Ramos (cell line): ENCODE results near the gene PHTF2.
"Not testable (repeated sequence)": the region's sequence is repeated elsewhere in the genome, so short reads cannot be mapped to it uniquely, and the experiment has no call there.

ENCODE experiments used
- in situ Hi-C: fragments of 300-500 bp; cut with MboI; formaldehyde crosslinking; loops from one replicate; pipeline ENCODE4 v1.14.3; 2022; ENCODE audit warnings: low sequenced_read_pairs; ENCODE audit not compliant: unreplicated experiment

PHTF2 gene

DNA sequence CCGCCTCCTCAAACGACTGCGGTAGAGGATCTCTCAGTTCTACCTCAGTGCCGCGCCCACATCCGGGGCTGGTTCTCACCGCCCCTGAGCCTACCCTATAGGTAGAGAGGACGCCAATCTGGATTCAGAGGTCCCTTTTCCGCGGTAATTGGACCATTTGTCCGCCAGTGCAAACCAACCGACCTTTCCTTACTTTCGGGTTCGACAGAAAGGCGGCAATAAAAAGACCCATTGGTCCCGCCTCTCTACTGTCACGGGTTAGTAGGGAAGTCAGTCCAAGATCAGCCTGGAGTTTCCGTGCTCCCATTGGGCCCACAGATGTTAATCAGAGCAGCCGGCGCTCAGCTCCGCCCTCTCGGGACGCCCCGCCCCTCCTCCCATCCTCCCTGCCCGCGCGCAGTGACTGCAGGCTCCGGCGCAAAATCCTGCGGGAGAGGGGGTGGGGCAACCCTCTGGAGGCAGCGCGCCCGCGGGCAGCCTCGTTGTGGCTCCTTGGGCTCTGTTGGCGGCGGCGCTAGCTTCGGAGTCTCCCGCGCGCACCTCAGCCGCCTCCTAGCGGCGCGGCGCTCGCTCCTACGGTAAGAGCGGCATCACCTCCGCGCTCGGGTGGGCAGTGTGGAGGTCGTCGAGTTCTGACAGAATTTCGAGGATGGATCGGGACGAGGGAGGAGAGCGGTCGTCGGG is at the start of gene PHTF2, which contains the start of gene TMEM60:
PHTF2 (plus strand) TSS at position 380 of the 684 bp plus-strand sequence.
TMEM60 (minus strand) TSS at position 41 of the 684 bp plus-strand sequence. CDS start 4,061 bp downstream, outside the sequence.
- in situ Hi-C loops, result no loop called here

DNA sequence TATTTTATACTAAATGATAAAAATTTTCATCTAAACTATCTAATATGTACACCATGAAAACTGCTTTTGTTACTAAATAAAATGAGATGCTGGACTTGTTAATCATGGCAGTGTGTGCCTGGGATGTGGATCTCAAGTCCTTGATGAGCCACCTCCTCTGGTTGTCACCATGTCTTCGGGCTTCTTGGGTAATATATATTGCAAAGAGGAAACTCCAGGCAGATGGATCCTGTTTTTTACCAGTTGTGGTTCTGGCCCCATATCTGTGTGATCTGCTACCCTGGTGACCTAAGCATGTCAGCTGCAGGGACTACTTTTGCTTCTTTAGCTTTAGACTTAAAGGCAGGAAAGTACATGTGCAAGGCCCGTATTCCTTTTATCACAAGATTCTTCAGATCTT is 46.6 kb upstream of the PHTF2 start:
- in situ Hi-C loops, result loop anchor here (10.0 kb wide), 1 partner anchor 97 kb away; no protein-coding TSS in a partner anchor

DNA sequence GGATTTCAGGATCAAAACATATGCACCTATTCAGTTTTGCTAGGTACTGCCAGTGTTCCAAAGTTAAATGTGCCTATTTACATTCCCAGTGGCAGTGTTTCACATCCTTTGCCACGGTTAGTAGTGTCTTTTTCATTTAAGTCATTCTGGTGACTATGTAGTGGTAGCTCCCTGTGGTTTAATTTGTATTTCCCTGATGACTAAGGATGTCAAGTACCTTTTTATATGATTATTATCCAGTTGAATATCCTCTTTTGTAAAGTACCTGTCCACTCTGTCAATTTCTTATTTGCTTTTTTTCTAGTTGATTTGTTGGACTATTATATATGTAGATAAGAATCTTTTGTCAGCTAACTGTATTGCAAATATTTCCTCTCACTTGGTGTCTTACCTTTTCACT is 45.4 kb upstream of the PHTF2 start:
- in situ Hi-C loops, result loop anchor here (10.0 kb wide), 1 partner anchor 98 kb away; no protein-coding TSS in a partner anchor

DNA sequence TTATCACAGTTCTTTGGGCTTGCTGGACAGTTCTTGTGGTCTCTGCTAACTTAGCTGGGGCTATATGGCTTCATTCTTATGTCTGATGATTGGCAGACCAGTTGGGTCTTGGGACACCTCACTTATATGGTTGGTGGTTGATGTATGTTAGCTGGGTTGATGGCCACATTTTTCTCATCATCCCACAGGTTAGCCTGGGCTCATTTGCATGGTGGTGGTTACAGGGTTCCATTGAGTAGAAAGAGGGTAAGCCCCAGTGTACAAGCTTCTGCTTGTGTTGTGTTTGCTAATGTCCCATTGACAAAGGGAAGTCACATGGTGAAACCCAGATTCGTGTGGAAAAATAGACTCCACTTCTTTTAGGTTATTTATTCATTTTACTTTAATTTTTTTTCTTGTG is 41.0 kb upstream of the PHTF2 start:
- in situ Hi-C loops, result loop anchor here (10.0 kb wide), 1 partner anchor 103 kb away; no protein-coding TSS in a partner anchor

DNA sequence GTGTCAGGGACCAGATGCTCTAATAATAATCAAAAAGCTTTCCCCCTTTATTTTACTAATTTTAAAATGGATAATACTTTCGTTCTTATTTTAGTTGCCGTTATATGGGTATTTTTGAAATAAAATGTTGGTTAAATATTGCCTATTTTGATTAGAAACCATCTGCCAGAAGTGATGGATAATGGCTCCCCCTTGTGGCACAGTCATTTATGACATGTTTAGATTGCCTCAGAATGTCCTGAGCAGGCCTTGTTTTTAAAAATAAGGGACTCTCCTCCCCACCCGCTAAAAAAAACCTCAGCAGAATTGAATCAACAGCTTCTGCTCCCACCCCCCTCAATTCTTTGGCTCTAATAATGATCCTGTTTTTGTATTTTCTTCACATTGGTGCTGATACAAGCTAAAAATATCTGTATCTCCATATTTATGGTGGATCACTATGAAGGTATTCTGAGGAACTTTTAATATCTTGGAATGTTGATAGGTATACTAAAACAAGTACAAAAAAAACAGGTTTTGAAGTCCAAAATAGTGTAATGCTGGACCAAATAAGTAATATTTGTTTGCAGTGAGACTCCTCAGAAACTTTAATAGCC is 39.2 kb upstream of the PHTF2 start:
- in situ Hi-C loops, result loop anchor here (10.0 kb wide), 1 partner anchor 105 kb away; no protein-coding TSS in a partner anchor

DNA sequence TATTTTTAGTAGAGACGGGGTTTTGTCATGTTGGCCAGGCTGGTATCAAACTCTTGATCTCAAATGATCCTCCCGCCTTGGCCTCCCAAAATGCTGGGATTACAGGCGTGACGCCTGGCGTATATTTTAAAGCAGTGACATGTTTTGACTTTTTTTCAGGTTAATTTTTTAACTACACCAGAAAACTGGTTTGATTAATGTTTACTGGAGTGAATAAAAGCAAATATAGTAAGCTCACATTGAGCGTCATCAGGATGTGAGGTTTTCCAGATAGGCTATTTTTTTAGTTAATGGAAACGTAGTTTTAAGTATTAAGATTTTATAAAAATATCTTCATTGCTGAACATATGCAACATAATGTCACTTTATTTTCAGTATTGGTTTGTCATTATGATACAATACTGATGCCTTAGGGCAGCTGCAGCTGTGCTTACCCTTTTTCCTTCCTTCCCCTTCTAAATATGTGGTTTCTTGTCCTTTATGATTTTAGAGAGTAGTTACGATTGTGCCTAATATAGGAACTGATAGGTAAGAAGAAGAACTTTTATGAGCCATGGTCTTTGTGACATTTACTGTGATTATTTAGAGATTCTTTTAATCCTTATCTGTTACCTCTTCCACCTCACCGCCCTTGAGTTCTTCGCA is 37.6 kb upstream of the PHTF2 start:
- in situ Hi-C loops, result no loop called here

DNA sequence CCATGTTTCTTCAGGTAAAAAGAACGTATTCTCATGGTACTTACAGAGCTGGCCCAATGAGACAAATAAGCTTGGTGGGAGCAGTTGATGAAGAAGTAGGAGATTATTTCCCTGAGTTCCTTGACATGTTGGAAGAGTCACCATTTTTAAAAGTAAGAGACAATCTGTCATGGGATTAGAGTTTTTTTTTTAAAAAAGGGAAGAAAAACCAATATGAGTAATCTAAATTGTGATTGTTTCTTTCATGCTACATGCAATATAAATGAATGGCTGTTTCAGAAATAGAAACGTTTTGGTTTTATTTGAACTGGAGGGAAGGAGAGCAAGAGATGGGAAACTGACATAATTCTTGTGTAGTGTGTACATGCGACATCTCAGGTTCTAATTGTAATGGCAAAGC is 33.1 kb upstream of the PHTF2 start:
- in situ Hi-C loops, result no loop called here

DNA sequence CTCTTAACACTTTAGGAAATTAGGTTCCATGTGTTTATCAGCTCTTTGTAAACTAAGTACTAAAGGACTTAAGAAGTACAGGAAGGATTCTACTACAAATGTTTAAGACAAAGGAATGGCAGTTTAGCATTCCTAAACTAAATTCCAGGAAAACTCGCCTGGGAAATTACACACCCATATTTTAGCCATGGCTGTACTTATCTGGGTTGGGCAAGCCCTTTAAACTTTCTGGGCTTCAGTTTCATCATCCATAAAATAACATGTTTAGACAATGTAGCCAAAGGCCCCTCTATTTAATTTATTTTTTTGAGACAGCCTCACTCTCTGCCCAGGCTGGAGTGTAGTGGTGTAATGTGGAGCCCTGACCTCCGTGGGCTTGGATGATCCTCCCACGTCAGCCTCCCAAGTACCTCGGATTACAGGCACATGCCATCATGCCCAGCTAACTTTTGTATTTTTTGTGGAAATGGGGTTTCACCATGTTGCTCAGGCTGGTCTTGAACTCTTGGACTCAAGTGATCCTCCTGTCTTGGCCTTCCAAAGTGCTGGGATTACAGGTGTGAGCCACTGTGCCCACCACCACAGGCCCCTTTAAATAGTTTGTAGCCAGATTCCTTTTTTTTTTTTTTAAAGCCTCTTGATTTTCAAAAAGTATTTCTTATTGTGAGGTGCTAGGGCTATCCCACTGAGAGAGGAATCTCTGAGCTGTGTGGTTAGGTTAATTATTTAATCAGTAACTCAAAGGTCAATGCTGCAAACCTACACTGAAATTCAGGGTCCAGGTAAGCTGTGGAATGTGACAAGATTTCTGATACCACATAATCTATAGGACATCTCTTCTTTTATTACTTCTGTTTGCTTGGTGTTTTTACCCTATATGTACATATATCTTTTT is 32.4 kb upstream of the PHTF2 start:
- in situ Hi-C loops, result no loop called here

DNA sequence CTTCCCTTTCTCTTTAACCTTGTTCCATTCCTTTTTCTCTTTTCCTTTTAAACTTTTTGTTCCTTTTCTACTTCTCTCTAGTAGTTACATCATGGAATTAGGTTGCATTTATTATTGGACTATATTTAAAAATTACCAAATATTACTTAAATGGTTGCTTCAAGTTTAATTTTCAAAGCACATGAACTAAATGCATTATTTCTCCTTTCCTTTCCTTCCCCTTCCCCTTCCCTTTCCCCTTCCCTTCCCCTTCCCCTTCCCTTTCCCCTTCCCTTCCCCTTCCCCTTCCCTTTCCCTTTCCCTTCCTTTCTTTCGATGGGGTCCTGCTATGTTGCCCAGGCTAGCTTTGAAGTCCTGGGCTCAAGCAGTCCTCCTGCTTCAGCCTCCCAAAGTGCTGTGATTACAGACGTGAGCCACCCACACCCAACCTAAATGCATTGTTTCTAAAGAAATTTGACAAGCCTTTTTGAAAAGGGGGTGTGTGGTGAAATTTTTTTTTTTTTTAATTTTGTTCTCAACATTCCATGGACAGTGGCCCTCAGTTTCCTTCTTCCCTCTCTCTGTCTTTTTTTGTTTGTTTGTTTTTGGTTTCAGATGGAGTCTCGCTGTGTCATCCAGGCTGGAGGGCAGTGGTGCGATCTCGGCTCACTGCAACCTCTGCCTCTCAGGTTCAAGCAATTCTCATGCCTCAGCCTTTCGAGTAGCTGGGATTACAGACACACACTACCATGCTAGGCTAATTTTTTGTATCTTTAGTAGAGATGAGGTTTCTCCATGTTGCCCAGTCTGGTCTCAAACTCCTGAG is 31.6 kb upstream of the PHTF2 start:
- in situ Hi-C loops, result no loop called here

DNA sequence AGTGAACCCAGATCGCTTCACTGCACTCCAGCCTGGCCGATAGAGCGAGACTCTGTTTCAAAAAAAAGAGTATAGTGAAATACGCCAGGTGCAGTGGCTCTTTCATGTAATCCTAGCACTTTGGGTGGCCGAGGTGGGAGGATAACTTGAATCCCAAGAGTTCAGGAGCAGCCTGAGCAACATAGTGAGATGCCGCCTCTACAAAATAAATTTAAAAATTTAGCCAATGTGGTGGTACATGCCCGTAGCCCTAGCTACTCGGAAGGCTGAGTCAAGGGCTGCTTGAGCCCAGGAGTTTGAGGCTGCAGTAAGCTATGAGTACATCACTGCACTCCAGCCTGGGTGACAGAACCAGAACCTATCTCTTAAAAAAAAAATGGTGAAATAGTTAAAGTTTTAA is 28.3 kb upstream of the PHTF2 start:
- in situ Hi-C loops, result no loop called here

DNA sequence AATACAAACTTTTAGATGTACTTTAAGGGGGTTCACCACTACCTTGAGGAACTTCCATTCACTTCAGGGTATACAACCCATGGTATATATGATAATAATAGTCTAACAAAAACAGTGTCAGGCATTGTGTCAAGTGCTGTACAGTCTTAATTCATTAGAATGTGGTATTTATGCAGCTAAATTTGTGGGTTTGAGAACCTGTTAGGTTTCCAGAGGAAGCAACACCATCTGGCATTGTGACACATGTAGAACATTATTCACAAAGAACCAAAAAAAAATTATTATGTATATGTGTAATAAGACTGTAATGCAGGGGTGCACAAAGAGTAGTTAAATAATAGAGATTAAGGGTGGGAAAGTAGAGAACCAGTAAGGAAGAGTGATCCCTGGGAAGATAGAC is 26.7 kb upstream of the PHTF2 start:
- in situ Hi-C loops, result no loop called here

DNA sequence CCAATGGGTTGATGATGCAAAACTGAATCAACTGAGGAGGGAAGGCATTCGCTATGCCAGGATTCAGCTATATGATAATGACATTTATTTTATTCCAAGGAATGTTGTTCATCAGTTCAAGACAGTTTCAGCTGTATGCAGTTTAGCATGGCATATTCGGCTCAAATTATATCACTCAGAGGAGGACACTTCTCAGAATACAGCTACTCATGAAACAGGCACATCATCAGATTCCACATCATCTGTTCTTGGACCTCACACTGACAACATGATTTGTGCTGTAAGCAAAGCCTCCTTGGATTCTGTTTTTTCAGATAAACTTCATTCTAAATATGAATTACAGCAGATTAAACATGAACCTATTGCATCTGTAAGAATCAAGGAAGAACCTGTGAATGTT is 20.0 kb upstream of the PHTF2 start:
- in situ Hi-C loops, result no loop called here

DNA sequence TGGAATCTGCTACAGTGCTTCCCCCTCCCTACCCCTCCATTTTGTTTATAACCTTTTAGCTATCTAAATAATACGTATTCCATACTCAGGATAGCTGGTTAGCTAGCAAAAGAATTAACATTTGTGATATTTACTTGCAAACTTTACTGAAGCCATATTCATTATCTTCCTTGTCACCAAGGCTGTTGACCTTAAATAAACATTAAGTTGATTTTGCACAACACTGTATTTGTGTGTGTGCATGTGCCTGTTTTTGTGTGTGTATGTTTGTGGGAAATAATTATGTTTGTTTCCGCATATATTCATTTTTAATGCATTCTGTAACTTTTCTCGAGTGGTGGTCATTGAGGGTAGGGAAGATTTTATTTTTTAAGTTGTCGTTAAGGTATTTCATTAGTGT is 16.2 kb upstream of the PHTF2 start:
- in situ Hi-C loops, result no loop called here

DNA sequence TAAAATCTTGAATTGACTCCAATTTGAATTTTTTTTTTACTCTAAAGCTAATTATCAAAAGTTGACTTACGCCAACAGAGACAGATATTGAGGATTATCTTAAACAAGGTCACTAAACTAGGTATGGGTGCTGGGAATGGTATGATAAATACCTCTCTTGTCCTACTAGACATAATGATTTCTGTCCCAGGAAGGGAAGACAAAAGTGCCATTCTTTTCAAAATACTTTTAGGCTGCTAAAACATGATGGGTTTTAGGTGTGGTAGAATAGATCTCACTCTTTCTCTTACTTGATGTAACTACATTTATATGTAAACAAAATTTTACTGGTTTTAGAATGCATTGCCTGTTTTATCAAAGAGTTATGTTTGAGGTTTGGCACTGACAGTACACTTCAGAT is 15.5 kb upstream of the PHTF2 start:
- in situ Hi-C loops, result no loop called here

DNA sequence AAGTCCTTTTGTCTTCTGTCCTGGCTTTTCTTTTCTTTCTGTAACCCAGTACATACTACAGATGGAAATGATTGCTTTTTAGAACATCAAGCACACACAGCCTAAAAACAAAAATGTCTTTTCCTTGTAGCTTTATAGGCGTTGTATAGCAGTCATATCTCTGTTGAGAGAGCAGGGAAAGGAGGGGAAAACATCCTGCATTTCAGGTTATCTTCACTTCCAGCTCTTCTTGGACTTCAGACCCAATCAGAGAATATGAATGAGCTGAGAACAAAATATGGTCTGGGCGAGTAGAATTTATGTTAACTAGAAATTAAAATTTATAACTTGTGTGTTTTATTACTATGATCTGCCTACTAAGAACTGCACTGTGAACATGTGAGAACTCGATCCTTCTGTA is 15.0 kb upstream of the PHTF2 start:
- in situ Hi-C loops, result no loop called here

DNA sequence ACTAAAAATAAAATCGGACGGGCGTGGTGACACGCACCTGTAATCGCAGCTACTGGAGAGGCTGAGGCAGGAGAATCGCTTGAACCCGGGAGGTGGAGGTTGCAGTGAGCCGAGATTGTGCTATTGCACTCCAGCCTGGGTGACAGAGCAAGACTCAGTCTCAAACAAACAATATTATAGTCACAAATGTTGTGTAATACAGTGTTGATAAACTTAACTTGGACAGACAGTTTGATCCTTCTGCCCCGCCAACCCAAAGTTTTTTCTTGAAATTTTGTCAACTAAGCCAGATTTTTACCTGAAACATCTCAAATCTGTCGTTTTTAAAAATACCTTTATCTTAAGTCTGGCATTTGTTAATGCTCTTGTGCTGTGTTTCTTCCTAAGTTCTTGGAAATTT is 14.1 kb upstream of the PHTF2 start:
- in situ Hi-C loops, result not testable (repeated sequence)

DNA sequence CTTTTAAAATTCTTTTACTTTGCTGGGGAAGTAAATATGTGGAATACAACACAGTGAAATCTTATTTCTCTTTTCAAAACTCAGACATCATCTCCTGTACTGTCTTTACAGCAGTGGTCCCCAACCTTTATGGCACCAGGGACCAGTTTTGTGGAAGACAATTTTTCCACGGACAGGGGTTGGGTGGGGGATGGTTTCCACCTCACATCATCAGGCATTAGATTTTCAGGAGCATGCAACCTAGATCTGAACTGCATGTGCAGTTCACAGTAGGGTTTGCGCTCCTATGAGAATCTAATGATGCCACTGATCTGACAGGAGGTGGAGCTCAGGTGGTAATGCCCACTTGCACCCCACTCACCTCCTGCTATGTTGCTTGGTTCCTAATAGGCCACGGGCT is 12.6 kb upstream of the PHTF2 start:
- in situ Hi-C loops, result no loop called here

DNA sequence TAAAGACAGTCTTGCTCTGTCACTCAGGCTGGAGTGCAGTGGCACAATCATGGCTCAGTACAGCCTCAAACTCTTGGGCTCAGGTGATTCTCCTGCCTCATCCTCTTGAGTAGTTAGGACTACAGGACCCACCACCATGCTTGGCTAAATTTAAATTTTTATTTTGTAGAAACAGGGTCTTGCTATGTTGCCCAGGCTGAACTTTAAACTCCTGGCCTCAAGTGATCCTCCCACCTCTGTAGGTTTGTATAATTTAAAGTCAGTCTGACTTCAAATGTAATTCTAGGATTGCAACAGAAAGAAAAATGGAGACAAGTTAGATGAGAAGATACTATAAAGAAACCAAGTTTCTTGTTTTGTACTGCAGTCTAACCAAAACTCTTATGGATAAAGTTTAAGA is 11.8 kb upstream of the PHTF2 start:
- in situ Hi-C loops, result no loop called here

DNA sequence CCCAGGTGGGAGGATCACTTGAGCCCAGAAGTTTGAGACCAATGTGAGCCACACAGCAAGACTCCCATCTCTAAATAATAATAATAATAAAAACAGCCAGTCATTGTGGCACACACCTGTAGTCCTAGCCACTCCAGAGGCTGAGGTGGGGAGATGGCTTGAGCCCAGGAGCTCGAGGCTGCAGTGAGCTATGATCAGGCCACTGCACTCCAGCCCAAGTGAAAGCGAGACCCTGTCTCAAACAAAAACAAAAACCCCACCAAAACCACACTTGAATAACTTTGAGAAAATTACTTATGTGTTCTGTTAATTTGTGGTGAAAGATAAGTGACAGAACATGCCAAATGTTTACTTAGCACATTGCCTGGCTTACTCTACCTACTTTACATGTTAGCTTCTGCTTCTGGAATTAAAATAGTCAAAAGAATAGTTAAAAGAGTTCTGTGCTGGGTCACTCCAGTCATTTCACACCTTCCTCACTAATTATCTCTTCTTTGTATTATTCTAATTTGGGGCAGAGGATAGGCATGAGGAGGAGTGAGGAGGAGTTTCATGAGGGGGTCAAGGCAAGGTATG is 10.2 kb upstream of the PHTF2 start:
- in situ Hi-C loops, result no loop called here
